Spleen (tissue), 11 donors: ENCODE measurements around the gene CD82. TPM values are rescaled to one million over a fixed set of nuclear protein-coding genes. Genes with fewer than 3 reads are reported as not detected.

Experiments used
- DNase-seq: peaks from one replicate; pipeline ENCODE4 v3.0.0-alpha.2; 2020
- H3K27ac ChIP-seq, 8 donors: fragments of 200-600 bp; sonication (generic) in 7 of 8; 1 replicate in 4 of 8; 2 replicates in 4 of 8; pipeline versions ENCODE4 v1.5.0 to v1.8.0; 2016 to 2021; ENCODE audit warnings: inconsistent platforms in 4 of 8, mild to moderate bottlenecking in 4 of 8, moderate library complexity in 1 of 8
- H3K27me3 ChIP-seq, 7 donors: fragments of 200-600 bp; sonication (generic) in 6 of 7; replicated peaks in 1 of 7; 1 replicate in 4 of 7; 2 replicates in 3 of 7; pipeline versions ENCODE4 v1.5.0 to v1.8.0; 2016 to 2021; ENCODE audit warnings: inconsistent platforms in 3 of 7, mild to moderate bottlenecking in 1 of 7
- H3K36me3 ChIP-seq, 6 donors: fragments of 200-600 bp; sonication (generic) in 5 of 6; 1 replicate in 4 of 6; 2 replicates in 2 of 6; pipeline versions ENCODE4 v1.5.0 to v1.8.0; 2016 to 2021; ENCODE audit warnings: inconsistent platforms in 2 of 6
- H3K4me1 ChIP-seq, 6 donors: fragments of 200-600 bp; sonication (generic) in 5 of 6; 1 replicate in 3 of 6; 2 replicates in 3 of 6; pipeline versions ENCODE4 v1.5.0 to v1.8.0; 2016 to 2021; ENCODE audit warnings: inconsistent platforms in 3 of 6
- H3K4me3 ChIP-seq, 8 donors: fragments of 200-600 bp; sonication (generic) in 7 of 8; 1 replicate in 4 of 8; 2 replicates in 4 of 8; pipeline versions ENCODE4 v1.5.0 to v1.8.0; 2016 to 2021; ENCODE audit warnings: inconsistent platforms in 4 of 8, mild to moderate bottlenecking in 4 of 8, moderate library complexity in 2 of 8
- H3K9me3 ChIP-seq, 8 donors: fragments of 200-600 bp; sonication (generic) in 7 of 8; 1 replicate in 4 of 8; 2 replicates in 4 of 8; pipeline versions ENCODE4 v1.5.0 to v1.8.0; 2016 to 2021; ENCODE audit warnings: inconsistent platforms in 4 of 8
- CTCF ChIP-seq, 11 experiments: fragments of 200-600 bp in 7 of 11; fragments of 450-650 bp in 4 of 11; sonication (generic) in 4 of 11; IDR thresholded peaks in 8 of 11; conservative IDR thresholded peaks in 3 of 11; 1 replicate in 7 of 11; 2 replicates in 4 of 11; pipeline versions ENCODE4 v1.4.0 to v1.8.0; 2016 to 2021; ENCODE audit warnings: antibody characterized with exemption in 11 of 11, inconsistent platforms in 4 of 11, mild to moderate bottlenecking in 1 of 11
- POLR2A ChIP-seq, 3 donors: fragments of 450-650 bp; IDR thresholded peaks; one replicate each; pipeline ENCODE4 v1.5.1; 2017; ENCODE audit warnings: antibody characterized with exemption in 3 of 3, mild to moderate bottlenecking in 1 of 3
- POLR2AphosphoS5 ChIP-seq, 3 donors: sonication (generic); formaldehyde crosslinking; IDR thresholded peaks; one replicate each; pipeline ENCODE4 v1.5.1; 2017; ENCODE audit warnings: antibody characterized with exemption in 3 of 3
- WGBS, 5 donors: extraction: QIAGEN DNeasy Blood & Tissue Kit in 3 of 5; methylation state at CpG; one replicate each; pipeline versions ENCODE4 v1.1.5 to v1.1.7; 2013 to 2018; 5-methylcytosine and 5-hydroxymethylcytosine counted together
- intact Hi-C: fragments of 100-400 bp; cut with DNase I; formaldehyde crosslinking; loops from one replicate; pipeline ENCODE4 v1.15.0; 2023; ENCODE audit warnings: low total_unique reads
- polyA plus RNA-seq, 3 donors: library from polyadenylated mRNA; stranded (reverse); fragments of 200-250 nt; gene quantifications; one replicate each; pipeline ENCODE4 v1.2.1, GENCODE V29; 2013
- total RNA-seq, 7 donors: library from RNA; depleted of rRNA in 3 of 7; stranded (reverse); fragments of >200 nt in 3 of 7; fragmentation: NEBNext Ultra II Directional in 4 of 7; extraction: Animal tissue kit (Norgen Biotek cat#: 25700) in 4 of 7; gene quantifications; one replicate each; pipeline versions ENCODE4 v1.1.0 to v1.2.1, GENCODE V29; 2016 to 2021
- donor health status: healthy with polysubstance abuse.
- donor health status: DM: no; HTN: no; CAD: no; lungs with moderate emphysema.
- donor health status: DM: no; HTN: no; CAD: no.
- donor health status: Bipolar disorder and iron deficiency.
- donor health status: healthy.
- donor health status: DM: no; HTN: no; CAD: no.
- donor health status: DM: yes; HTN: yes; CAD: no.

Gene CD82
- total and polyA plus RNA-seq, 10 donors = 27.8 to 174 (median 95.2) TPM

- H3K27me3 ChIP-seq = no peaks in the 10 kb centered on the region
- 95 to 100% (median 97%) methylated on average over 1 of the region's 1 CpG; no CpG with 5 or more reads in 2 of the 5 donors for WGBS, 5 donors
- DNase-seq = no peak
- peaks cover 0 to 76% (median 0%) of the 10 kb centered on the region in 6 donors for H3K36me3 ChIP-seq
- no peak overlapping the region for H3K4me3 ChIP-seq
- no peak for TF ChIP-seq POLR2A (IDR thresholded peaks at IDR 0.05)
- no peak for TF ChIP-seq POLR2AphosphoS5 (IDR thresholded peaks at IDR 0.05)
- TF ChIP-seq CTCF (IDR thresholded peaks at IDR 0.05 in 8 of 11, conservative IDR thresholded peaks at IDR 0.05 in 3 of 11) = no peak
- no peaks in the 10 kb centered on the region for H3K9me3 ChIP-seq
- peak overlapping the region in 2 of 8 donors; percentile 70 to 87 for H3K27ac ChIP-seq
- intact Hi-C loops = no loop called here
- H3K4me1 ChIP-seq = peaks cover 39 to 93% (median 85%) of the 10 kb centered on the region in 6 donors
Observed at GRCh38 chr11:44598831-44599230, 33.4 kb downstream of the CD82 start.

GRCh38 chr11:44600261-44600660, 34.8 kb downstream of the CD82 start:
- Histone ChIP-seq H3K36me3 (peaks cover 0 to 78% (median 3%) of the 10 kb centered on the region in 6 donors), H3K9me3 (no peaks in the 10 kb centered on the region), H3K27ac (peak overlapping the region in 6 of 8 donors; percentile 7 to 87 (median 68)), H3K4me3 (no peak overlapping the region), H3K4me1 (peaks cover 39 to 95% (median 86%) of the 10 kb centered on the region in 6 donors), H3K27me3 (no peaks in the 10 kb centered on the region)
- 88 to 93% (median 90%) methylated on average over 7 of the region's 7 CpGs for WGBS, 5 donors
- TF ChIP-seq CTCF (IDR thresholded peaks at IDR 0.05 in 8 of 11, conservative IDR thresholded peaks at IDR 0.05 in 3 of 11) (no peak), POLR2AphosphoS5 (IDR thresholded peaks at IDR 0.05) (no peak), POLR2A (IDR thresholded peaks at IDR 0.05) (no peak)
- intact Hi-C loops = loop anchor here (5.0 kb wide), 1 partner anchor 33 kb away; the partner anchor contains the start of gene CD82
- no peak for DNase-seq

- H3K27ac ChIP-seq = peak overlapping the region in 6 of 8 donors; percentile 23 to 87 (median 68)
- TF ChIP-seq POLR2AphosphoS5 (IDR thresholded peaks at IDR 0.05) (peak; percentile 69 to 80 (median 78)), CTCF (IDR thresholded peaks at IDR 0.05 in 8 of 11, conservative IDR thresholded peaks at IDR 0.05 in 3 of 11) (no peak)
- H3K4me1 ChIP-seq = peaks cover 37 to 94% (median 79%) of the 10 kb centered on the region in 6 donors
- WGBS, 5 donors = 49 to 56% (median 51%) methylated on average over 4 to 10 of the region's 10 CpGs
- H3K27me3 ChIP-seq = no peaks in the 10 kb centered on the region
- peaks cover 0 to 83% (median 8%) of the 10 kb centered on the region in 6 donors for H3K36me3 ChIP-seq
- peak; percentile 88 for DNase-seq
- intact Hi-C loops = loop anchor here (5.0 kb wide), 1 partner anchor 34 kb away; the partner anchor contains the start of gene CD82
- no peaks in the 10 kb centered on the region for H3K9me3 ChIP-seq
- no peak overlapping the region for H3K4me3 ChIP-seq
Observed at GRCh38 chr11:44600839-44601383, 35.4 kb downstream of the CD82 start.
